HK-2 (cell line): ENCODE measurements around the gene SIGLEC8.
"Not testable (repeated sequence)": the region's sequence is repeated elsewhere in the genome, so short reads cannot be mapped to it uniquely, and the experiment has no call there.

Experiments used
- DNase-seq: peaks from one replicate; pipeline ENCODE4 v3.0.0-alpha.2; 2018; ENCODE audit not compliant: unreplicated experiment

SIGLEC8 gene

GRCh38 chr19:51447510-51447909 is 10.7 kb downstream of the SIGLEC8 start:
- DNase-seq = not testable (repeated sequence)

- no peak for DNase-seq
Observed at GRCh38 chr19:51441410-51442390, 16.6 kb downstream of the SIGLEC8 start.

GRCh38 chr19:51440846-51441409 is 17.3 kb downstream of the SIGLEC8 start:
- peak; percentile 21 for DNase-seq

GRCh38 chr19:51440052-51440451 is 18.2 kb downstream of the SIGLEC8 start:
- no peak for DNase-seq

- no peak for DNase-seq
Observed at GRCh38 chr19:51439021-51439465, 19.2 kb downstream of the SIGLEC8 start.

GRCh38 chr19:51434456-51434855 is 23.8 kb downstream of the SIGLEC8 start:
- DNase-seq = no peak

GRCh38 chr19:51433043-51433442 is 25.2 kb downstream of the SIGLEC8 start:
- no peak for DNase-seq

- DNase-seq = no peak
Observed at GRCh38 chr19:51431124-51431523, 27.1 kb downstream of the SIGLEC8 start.

- no peak for DNase-seq
Observed at GRCh38 chr19:51430221-51430620, 28.0 kb downstream of the SIGLEC8 start.

- no peak for DNase-seq
Observed at GRCh38 chr19:51427201-51427600, 31.1 kb downstream of the SIGLEC8 start.

GRCh38 chr19:51422053-51422448 is 36.2 kb downstream of the SIGLEC8 start:
- DNase-seq = peak; percentile 93

GRCh38 chr19:51421229-51422052 is 36.8 kb downstream of the SIGLEC8 start:
- no peak for DNase-seq

GRCh38 chr19:51420511-51420910 is 37.7 kb downstream of the SIGLEC8 start:
- not testable (repeated sequence) for DNase-seq

- DNase-seq = no peak
Observed at GRCh38 chr19:51418707-51419106, 39.5 kb downstream of the SIGLEC8 start.

- no peak for DNase-seq
Observed at GRCh38 chr19:51417810-51418157, 40.5 kb downstream of the SIGLEC8 start.

- peak; percentile 23 for DNase-seq
Observed at GRCh38 chr19:51417107-51417809, 41.0 kb downstream of the SIGLEC8 start, which contains the start of gene SIGLEC10. SIGLEC10 (minus strand) TSS chr19:51417642; CDS start chr19:51417581, 61 bp downstream.

- not testable (repeated sequence) for DNase-seq
Observed at GRCh38 chr19:51416422-51416821, 41.8 kb downstream of the SIGLEC8 start.

GRCh38 chr19:51415187-51415586 is 43.1 kb downstream of the SIGLEC8 start:
- no peak for DNase-seq

- DNase-seq = peak; percentile 54
Observed at GRCh38 chr19:51410950-51411748, 47.1 kb downstream of the SIGLEC8 start.

GRCh38 chr19:51407511-51408131 is 50.6 kb downstream of the SIGLEC8 start:
- DNase-seq = no peak
